HG03108 (cell line): ENCODE results near the gene BANP.
"Not testable (repeated sequence)": the region's sequence is repeated elsewhere in the genome, so short reads cannot be mapped to it uniquely, and the experiment has no call there.

Experiments used
- ATAC-seq: cut with Tn5 transposase; IDR thresholded peaks from one replicate; pipeline ENCODE4 v1.9.1; 2021; ENCODE audit warnings: moderate library complexity; ENCODE audit not compliant: unreplicated experiment

The BANP gene

GRCh38 chr16:88026964-88027938, 76.0 kb downstream of the BANP start:
- no peak for ATAC-seq

DNA sequence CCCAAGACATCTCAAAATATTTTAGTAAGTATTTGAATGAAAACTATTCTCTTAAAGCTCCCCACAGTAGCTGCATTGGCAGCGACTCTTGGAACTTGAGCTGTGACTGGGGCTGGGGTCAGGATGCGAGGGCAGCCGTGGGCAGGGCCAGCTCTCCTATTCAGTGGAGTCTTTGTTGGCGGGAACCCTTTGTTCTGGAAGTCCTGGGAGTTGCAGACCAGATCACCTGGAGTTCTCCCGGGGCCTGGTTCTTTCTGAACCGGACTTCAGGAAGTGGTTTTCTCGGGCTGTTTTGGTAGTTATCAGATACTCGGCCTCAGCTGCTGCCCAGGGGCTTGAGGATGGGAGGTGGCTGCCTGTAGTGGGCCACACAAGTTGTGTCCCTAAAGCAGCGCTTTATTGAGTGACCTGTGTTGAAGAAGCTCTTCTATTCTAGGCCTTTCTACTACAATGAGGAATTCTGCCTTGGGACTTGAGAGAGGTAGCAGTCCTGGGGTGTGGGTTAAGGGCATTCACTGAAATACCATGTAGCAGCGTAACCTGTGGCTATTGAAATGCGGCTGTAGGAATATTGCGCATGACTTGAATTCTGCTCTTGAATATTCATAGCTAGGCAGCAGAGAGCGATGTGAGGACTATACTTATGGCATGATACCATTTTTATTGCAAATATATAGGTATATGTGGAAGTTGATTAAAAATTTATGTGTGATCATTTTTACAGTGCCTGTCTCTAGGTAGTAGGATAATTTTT, 77.1 kb downstream of the BANP start:
- not testable (repeated sequence) for ATAC-seq

- ATAC-seq = no peak
Measured at GRCh38 chr16:88030498-88030897, 79.3 kb downstream of the BANP start.

GRCh38 chr16:88030961-88031360, 79.7 kb downstream of the BANP start:
- not testable (repeated sequence) for ATAC-seq

DNA sequence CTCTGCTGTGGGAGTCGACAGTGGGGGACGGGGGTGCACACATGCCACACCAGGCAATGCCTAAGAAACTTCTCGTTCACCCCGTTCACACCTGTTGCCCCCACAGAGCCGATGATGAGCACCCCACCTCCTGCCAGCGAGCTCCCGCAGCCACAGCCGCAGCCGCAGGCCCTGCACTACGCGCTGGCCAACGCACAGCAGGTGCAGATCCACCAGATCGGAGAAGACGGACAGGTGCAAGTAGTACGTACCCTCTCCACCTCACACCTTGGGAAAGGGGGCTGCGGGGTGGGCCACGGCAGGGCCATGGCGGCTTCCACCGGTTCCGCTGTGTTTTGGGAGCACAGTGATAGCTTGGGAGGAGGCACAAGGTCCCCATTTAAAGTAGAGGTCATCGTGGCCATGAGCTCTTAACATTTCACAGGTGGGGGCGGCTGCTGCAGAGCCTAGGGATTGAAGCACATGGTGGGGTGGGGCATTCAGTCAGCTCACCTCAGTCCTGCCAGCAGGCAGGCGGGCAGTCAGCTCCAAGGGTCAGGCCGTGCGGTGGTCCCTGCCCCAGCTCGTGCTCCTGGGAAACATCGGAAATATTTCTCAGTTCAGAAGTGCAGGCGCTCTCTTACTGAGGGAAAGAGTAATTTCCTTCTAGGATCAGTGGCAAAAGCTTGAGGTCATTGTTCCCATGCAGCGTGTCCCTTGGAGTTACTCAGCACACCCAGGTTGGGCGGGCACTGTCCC, 81.9 kb downstream of the BANP start:
- ATAC-seq = not testable (repeated sequence)

DNA sequence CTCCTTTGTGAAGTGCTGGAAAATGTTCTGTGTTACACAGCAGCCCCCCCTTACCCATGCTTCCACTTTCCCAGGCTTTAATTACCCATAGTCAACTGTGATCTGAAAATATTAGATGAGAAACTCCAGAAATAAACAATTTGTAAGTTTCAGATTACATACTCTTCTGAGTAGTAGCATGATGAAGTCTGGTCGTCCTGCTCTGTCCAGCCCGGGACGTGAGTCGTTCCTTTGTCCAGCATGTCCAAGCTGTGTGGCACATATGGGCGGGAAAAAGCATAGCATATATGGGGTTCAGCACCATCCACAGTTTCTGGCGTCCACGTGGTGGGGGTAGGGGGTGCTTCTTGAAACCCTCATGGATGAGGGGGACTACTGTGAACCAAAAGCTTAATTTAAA, 83.5 kb downstream of the BANP start:
- no peak for ATAC-seq

- no peak for ATAC-seq
Measured at GRCh38 chr16:88035292-88035691, 84.1 kb downstream of the BANP start.

DNA sequence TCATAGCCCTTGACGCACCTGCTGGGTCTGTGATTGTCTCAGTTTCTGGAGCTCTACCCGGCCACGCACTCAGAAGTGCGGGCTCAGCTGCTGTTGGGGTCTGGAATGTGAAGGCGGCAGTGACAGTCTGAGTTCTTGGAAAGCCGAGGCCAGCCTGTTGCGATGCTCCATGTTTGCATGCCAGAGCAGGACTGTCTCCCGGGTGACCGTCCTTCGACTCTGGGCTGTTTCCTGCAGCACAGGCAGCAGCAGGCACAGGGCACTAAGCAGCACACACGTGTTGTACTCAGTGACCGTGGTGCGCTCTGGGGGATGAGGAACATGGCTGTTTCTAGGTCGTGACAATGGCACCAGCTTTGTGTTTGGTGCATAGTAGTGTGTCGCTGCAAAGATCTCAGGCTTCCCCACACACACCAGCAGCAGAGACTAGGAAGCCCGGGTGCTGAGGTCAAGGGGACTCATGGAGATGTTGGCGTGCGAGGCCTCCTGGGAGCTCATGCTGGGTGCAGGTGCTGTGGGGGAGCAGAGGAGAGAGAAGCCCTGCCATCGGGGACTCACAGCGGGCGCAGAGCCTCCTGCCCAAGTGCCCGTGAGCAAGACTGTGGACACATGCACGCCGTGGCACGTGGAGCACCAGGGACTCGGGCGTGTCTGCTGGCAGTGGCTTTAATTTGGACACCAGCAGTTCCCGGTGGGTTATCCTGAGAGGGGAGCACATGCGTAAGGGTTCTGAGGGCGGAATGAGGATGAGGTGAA, 84.8 kb downstream of the BANP start:
- ATAC-seq = not testable (repeated sequence)

DNA sequence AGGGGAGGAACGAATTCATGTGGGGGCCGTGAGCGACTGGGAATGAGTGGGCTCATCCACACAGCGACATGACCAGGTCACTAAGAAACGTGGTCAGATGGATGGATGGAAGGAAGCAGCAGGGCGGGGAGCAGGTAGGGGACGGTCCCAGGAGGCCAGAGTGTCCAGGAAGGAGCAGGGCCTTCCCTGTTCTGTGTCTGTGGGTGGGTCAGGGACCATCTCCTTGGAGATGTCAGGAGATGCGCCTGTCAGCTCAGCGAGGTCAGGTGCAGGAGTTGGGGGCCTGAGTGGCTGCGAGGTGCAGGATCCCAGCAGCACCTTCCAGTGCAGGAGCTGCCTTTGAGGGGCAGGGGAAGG, 85.4 kb downstream of the BANP start:
- not testable (repeated sequence) for ATAC-seq

- not testable (repeated sequence) for ATAC-seq
Measured at GRCh38 chr16:88037359-88037758, 86.1 kb downstream of the BANP start.

DNA sequence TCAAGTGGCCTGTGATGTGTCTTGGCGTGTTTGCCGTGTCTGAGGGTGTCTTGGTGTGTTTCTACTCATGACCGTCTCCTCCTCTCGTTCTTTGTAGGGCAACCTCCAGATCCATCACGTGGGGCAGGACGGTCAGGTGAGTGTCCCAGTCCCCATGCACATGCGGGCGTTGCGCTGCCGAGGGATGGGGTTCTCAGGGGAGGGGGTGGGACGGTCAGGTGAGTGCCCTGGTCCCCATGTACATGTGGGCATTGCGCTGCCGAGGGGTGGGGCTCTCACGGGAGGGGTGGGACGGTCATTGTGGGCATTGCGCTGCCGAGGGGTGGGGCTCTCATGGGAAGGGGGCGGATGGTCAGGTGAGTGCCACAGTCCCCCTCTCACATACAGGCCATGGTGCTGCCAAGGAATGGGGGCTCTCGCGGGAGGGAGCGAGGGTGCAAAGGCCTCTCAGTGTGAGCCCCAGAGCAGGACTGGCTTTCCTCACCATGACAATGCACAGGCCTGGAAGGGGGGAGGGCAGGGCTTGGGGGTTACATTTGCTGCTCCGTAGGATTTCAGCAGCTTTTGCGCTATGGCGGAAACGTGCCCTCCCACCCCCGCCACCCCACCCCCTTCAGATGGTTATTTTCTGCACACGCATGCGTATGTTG, 86.8 kb downstream of the BANP start:
- ATAC-seq = not testable (repeated sequence)

DNA sequence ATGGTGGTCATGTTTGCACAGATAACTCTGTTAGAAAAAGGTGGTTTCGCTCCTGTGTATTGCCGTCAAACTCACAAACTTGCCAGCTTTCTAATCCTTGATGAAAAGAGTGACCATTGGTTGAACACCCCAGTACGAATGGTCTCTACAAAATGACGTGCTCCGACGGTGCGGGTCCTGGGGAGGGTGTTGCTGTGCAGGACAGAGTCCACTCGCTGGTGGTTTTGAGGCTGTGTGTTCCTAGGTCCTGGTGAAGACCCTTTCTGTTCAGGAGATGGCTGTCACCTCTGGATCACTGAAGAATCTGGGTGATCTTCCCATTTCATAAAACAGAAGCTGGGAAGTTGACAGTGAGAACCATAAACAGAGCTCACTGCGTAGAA, 87.3 kb downstream of the BANP start:
- ATAC-seq = not testable (repeated sequence)

DNA sequence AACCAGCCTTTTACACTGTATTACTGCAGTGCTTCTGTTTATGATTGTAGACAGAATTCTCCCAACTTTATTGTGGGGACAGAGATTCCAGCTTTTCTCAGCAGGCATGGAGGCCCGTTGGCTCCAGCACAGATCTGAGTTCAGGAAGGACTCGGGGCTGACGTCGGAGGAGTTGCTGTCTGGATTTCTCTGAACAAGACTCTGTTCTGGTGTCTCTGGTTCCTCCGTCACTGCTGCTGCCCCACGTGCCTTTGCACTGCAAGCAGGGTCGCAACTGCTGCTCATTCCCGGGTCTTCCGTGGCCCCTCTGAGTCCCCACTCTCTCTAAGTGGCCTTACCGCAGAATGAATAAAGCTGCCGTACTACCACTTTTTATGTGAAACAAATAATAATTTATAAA, 88.4 kb downstream of the BANP start:
- ATAC-seq = no peak

DNA sequence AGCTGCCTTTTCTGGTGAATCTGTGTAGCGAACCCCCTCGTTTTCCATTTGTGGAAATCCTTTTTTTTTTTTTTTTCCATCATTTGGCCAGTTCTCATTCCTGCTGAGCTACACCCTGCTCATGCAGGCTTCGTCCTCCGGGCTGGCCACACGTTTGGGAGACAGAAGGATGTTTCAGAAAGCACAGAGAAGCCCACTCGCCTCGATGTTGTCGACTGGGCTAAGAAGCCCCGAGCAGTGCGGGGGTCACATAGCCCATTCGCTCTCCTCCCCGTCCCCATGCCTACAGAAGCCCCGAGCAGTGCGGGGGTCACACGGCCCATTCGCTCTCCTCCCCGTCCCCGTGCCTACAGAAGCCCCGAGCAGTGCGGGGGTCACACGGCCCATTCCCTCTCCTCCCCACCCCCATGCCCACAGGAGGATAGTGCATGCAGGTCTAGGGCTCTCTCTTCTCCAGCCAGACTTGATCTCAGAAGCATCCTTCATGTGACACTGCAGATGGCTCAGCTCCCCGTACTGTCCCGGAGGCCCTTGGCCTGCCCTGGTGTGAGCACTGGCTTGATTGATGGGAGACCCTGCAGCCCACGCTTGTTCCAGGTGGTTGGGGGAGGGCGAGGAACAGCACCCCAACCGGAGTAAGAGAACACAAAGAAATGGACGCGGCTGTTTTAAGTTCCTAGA, 89.1 kb downstream of the BANP start:
- ATAC-seq = not testable (repeated sequence)

DNA sequence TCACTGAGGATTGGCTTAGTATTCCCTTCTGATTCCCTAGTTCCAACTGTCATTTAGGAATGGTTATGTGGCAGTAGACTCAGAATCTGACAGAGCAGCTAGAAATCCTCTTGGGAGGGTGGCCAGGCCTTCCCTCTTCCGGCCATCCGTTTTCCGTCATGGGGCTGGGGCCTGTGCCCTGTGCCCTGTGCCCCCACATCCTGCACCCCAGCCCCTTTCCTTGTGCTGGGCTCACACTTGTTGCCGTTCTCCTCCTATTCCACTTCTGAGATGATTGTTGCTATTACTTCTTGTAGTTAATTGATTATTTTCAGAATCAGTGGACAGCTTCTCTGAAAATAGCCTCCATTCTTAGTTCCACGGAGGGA, 89.6 kb downstream of the BANP start:
- ATAC-seq = not testable (repeated sequence)

- not testable (repeated sequence) for ATAC-seq
Measured at GRCh38 chr16:88041506-88041905, 90.3 kb downstream of the BANP start.

DNA sequence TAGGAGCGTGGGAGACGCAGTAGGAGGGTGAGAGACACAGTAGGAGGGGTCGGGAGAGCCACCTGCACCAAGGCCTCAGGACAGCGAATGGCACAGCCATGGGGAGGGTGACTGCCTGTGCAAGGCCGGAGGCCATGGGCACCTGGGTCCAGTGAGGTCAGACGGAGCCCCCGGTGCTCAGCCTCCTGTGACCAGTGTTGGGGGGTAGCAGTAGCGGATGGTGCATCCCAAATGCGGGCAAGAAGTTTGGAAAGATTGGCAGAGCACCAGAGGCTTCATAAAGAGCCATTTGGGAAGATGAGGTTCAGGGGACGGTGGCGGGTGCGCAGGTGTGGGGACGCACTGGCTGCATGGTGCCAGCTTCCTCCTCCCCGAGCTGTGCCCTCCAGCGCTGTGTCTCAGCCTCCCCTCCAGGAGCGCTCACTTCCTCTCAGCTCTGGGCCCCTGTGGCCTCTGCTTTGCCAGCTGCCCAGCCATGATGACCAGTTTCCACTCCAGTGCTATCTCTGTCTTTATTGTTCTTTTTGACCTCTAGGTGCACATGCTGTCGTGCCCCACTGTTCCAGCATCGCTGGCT, 90.8 kb downstream of the BANP start:
- not testable (repeated sequence) for ATAC-seq

DNA sequence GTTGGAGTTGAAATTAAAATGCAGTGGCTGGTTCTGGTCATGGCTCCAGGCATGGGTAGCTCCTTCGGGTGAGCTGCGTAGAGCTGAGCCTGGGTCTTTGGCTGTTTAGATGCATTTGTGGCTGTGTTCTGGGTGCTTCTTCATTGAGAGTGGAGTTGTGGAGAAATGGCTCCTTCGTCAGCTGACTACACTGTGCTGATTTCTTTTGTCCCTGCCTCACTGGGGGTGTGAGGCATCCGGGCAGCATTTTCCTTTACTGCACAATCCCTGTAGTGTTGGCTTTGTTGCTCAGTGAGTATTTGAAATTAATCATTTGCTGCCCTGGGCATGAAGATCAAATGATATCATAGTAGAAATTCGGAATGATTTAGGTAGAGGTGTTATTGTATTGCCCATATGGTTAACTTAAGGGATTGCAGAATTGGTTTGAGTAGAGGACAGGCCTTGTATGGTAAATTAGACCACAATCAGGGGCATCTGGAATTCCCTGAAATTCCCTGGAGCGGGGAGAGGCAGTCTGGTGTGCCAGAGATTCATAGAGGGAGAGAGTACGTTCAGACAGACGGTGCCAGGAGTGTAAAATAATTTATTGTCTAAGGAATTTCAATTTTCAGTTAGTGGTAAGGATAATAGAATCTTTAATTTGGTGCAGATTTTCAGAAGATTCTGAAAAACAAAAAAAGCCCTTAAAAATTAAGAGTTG, 92.1 kb downstream of the BANP start:
- ATAC-seq = not testable (repeated sequence)
